Uterus (tissue), 4 donors: ENCODE measurements around the gene RER1. TPM values are rescaled to one million over a fixed set of nuclear protein-coding genes. Genes with fewer than 3 reads are reported as not detected.

Experiments used
- DNase-seq, 2 donors: peaks; one replicate each; pipeline ENCODE4 v3.0.0-alpha.2; 2019 to 2020
- H3K27ac ChIP-seq, 2 donors: fragments of 200-600 bp; sonication (generic); 1 replicate in 1 of 2; 2 replicates in 1 of 2; pipeline ENCODE4 v1.5.1; 2016 to 2018
- H3K27me3 ChIP-seq, 2 donors: fragments of 200-600 bp; sonication (generic); one replicate each; pipeline ENCODE4 v1.5.1; 2018 to 2019; ENCODE audit warnings: control low read depth in 1 of 2
- H3K36me3 ChIP-seq, 2 donors: fragments of 200-600 bp; sonication (generic); one replicate each; pipeline ENCODE4 v1.5.1; 2019; ENCODE audit warnings: control low read depth in 1 of 2
- H3K4me1 ChIP-seq, 2 donors: fragments of 200-600 bp; sonication (generic); one replicate each; pipeline ENCODE4 v1.5.1; 2018 to 2019; ENCODE audit warnings: control low read depth in 1 of 2
- H3K4me3 ChIP-seq, 2 donors: fragments of 200-600 bp; sonication (generic); 1 replicate in 1 of 2; 2 replicates in 1 of 2; pipeline ENCODE4 v1.5.1; 2018 to 2019; ENCODE audit warnings: mild to moderate bottlenecking in 1 of 2
- H3K9me3 ChIP-seq, 2 donors: fragments of 200-600 bp; sonication (generic); one replicate each; pipeline ENCODE4 v1.5.1; 2019; ENCODE audit warnings: control low read depth in 1 of 2
- POLR2A ChIP-seq, 2 donors: fragments of 450-650 bp; IDR thresholded peaks; one replicate each; pipeline ENCODE4 v1.6.1; 2016; ENCODE audit warnings: antibody characterized with exemption in 2 of 2, mild to moderate bottlenecking in 1 of 2, moderate library complexity in 1 of 2
- intact Hi-C: fragments of 100-400 bp; cut with DNase I; formaldehyde crosslinking; loops from one replicate; pipeline ENCODE4 v1.15.1; 2023; ENCODE audit warnings: low total_unique reads
- total RNA-seq, 4 donors: library from RNA; depleted of rRNA in 3 of 4; stranded (reverse); fragments of >200 nt in 3 of 4; gene quantifications; one replicate each; pipeline versions ENCODE4 v1.1.0 to v1.2.4, GENCODE V29; 2014 to 2023
- TF ChIP-seq, protein P1 (sequence below), 4 experiments: fragments of 200-600 bp in 2 of 4; fragments of 450-650 bp in 2 of 4; sonication (generic) in 2 of 4; IDR thresholded peaks; one replicate each; pipeline ENCODE4 v1.5.1; 2016 to 2019; ENCODE audit warnings: antibody characterized with exemption in 4 of 4, mild to moderate bottlenecking in 2 of 4, moderate library complexity in 1 of 4
- donor health status: DM: yes; HTN: yes; CAD: no.

The RER1 gene
- total RNA-seq, 4 donors from 2014 or later = 34.1 to 105 (median 57.3) TPM

DNA sequence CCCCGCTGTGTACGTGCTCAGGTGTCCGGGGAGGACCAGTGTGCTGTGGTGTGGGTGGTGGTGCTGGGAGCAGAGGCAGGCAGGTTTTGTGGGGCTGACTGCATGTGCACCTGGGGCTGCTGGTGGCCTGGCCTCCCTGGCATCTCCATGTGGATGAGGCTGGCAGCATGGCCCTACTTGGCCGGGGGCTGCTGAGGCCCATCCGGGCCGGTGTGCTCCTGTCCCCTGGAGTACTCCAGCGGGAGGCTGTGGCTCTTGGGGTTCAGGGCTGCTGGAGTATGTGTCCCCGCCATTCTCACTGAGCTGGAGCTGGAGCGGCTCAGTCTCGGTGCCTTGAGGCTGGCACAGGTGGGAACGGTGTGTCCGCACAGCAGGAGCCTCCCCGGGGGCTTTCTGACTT lies 41.6 kb downstream of the RER1 start:
- no peak for DNase-seq
- no peak overlapping the region for H3K4me3 ChIP-seq
- no peaks in the 10 kb centered on the region for H3K4me1 ChIP-seq
- no peaks in the 10 kb centered on the region for H3K9me3 ChIP-seq
- no peaks in the 10 kb centered on the region for H3K36me3 ChIP-seq
- no peaks in the 10 kb centered on the region for H3K27me3 ChIP-seq
- TF ChIP-seq, protein P1, sequence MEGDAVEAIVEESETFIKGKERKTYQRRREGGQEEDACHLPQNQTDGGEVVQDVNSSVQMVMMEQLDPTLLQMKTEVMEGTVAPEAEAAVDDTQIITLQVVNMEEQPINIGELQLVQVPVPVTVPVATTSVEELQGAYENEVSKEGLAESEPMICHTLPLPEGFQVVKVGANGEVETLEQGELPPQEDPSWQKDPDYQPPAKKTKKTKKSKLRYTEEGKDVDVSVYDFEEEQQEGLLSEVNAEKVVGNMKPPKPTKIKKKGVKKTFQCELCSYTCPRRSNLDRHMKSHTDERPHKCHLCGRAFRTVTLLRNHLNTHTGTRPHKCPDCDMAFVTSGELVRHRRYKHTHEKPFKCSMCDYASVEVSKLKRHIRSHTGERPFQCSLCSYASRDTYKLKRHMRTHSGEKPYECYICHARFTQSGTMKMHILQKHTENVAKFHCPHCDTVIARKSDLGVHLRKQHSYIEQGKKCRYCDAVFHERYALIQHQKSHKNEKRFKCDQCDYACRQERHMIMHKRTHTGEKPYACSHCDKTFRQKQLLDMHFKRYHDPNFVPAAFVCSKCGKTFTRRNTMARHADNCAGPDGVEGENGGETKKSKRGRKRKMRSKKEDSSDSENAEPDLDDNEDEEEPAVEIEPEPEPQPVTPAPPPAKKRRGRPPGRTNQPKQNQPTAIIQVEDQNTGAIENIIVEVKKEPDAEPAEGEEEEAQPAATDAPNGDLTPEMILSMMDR (IDR thresholded peaks at IDR 0.05) = no peak
- no peak for TF ChIP-seq POLR2A (IDR thresholded peaks at IDR 0.05)
- H3K27ac ChIP-seq = no peak overlapping the region
- intact Hi-C loops = no loop called here

DNA sequence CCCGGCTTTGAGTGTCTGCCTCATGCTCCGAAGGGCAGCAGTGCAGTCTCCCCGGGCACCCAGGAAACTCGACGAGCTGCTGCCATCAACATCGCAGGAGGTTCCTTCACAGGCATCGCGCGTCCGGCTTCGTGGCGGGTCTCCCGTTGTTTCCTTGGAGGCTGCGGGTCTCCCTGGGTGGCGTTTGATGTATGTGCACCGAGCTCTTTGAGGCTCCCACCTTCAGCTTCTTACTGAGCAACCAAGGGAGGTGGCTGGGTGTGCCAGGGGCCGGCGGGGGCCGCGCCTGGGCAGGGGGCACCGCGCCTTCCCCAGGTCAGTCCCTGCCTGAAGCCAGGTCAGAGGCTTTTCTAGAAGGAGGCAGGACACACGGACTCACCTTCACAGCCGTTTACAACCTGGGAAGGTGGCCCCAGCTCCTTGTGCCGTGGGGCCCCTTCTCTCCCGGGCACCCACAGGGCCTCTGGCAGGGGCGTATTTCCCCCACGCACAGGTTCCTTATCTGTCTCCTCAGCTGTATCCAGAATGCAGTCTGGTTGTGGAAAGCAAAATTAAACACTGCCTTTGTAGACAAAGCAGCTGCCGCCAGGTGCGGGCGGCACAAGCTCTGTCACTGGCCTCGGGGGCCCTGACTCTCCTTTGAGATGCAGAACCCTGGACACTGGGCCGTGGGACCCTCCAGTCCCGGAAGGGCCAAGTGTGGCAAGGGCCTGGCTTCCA lies 42.5 kb downstream of the RER1 start:
- H3K36me3 ChIP-seq = no peaks in the 10 kb centered on the region
- no peak overlapping the region for H3K27ac ChIP-seq
- no peak for TF ChIP-seq POLR2A (IDR thresholded peaks at IDR 0.05)
- H3K9me3 ChIP-seq = no peaks in the 10 kb centered on the region
- no peak for DNase-seq
- intact Hi-C loops = no loop called here
- H3K4me3 ChIP-seq = no peak overlapping the region
- no peaks in the 10 kb centered on the region for H3K4me1 ChIP-seq
- H3K27me3 ChIP-seq = no peaks in the 10 kb centered on the region

DNA sequence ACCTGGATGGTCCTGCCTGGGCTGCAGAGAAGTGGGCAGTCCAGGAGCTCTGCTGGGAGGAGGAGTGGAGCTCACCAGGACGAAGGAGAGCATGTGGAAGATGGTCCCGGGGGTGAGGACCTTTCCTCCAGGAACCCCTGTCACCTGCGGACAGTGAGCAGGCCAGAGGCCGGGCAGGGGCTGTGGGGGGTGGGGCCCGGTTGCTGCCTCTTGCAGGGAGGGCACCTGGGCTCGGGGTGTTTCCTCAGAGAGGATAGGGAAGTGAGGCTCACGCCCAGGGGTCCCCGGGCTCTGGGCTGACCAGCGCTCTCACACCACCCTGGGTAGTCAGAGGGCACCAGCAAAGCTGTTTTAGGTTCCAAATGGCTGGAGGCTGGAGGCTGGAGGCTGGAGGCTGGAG lies 43.5 kb downstream of the RER1 start:
- Histone ChIP-seq H3K9me3 (no peaks in the 10 kb centered on the region), H3K4me3 (no peak overlapping the region), H3K4me1 (no peaks in the 10 kb centered on the region), H3K27ac (no peak overlapping the region), H3K36me3 (no peaks in the 10 kb centered on the region), H3K27me3 (no peaks in the 10 kb centered on the region)
- intact Hi-C loops = no loop called here
- no peak for TF ChIP-seq POLR2A (IDR thresholded peaks at IDR 0.05)
- TF ChIP-seq, protein P1 (IDR thresholded peaks at IDR 0.05) = no peak
- no peak for DNase-seq

DNA sequence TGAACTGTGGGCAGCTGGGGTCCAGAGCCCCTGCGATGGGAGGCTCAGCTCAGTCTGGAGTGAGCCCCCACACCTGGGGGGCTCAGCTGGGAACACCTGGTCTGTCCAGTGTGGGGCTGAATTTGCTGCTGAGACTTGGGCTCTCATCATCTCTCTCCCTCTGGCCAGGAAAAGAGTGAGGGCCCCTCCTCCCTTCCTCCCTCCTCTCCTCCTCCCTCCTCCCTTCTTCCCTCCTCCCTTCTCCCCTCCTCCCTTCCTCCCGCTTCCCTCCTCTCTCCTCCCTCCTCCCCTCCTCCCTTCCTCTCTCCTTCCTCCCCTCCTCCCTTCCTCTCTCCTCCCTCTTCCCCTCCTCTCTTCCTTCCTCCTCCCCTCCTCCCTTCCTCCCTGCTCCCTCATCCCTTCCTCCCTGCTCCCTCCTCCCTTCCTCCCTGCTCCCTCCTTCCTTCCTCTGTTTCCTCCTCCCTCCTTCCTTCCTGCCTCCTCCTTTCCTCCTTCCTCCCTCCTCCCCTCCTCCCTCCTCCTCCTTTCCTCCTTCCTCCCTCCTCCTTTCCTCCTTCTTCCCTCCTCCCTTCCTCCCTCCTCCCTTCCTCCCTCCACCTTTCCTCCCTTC lies 44.2 kb downstream of the RER1 start:
- Histone ChIP-seq H3K9me3 (no peaks in the 10 kb centered on the region), H3K4me1 (no peaks in the 10 kb centered on the region), H3K4me3 (no peak overlapping the region), H3K27ac (no peak overlapping the region), H3K36me3 (no peaks in the 10 kb centered on the region), H3K27me3 (no peaks in the 10 kb centered on the region)
- TF ChIP-seq, protein P1 (IDR thresholded peaks at IDR 0.05) = no peak
- TF ChIP-seq POLR2A (IDR thresholded peaks at IDR 0.05) = no peak
- intact Hi-C loops = no loop called here
- no peak for DNase-seq

DNA sequence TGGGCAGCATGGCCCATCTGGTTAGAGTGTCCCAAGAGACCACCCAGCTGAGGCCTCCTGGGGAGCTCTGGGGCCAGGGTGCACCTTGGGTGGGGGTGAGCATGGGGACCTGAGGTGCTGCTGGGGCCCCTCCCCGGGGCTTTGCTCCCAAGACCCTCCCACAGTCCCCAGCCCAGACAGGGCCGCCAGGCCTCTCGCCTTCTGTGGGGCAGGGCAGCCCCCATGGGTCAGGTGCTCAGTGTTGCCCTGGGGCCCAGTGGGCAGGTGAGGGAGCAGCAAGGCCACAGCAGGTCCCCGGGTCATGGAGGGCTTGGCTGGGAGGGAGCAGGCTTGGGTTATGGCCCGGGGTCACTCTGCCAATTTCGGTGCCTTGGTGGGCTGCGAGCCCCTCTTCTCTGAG lies 45.2 kb downstream of the RER1 start:
- DNase-seq = no peak
- H3K27me3 ChIP-seq = no peaks in the 10 kb centered on the region
- intact Hi-C loops = no loop called here
- no peaks in the 10 kb centered on the region for H3K9me3 ChIP-seq
- H3K4me1 ChIP-seq = no peaks in the 10 kb centered on the region
- no peaks in the 10 kb centered on the region for H3K36me3 ChIP-seq
- no peak for TF ChIP-seq POLR2A (IDR thresholded peaks at IDR 0.05)
- TF ChIP-seq, protein P1 (IDR thresholded peaks at IDR 0.05) = no peak
- H3K4me3 ChIP-seq = no peak overlapping the region
- H3K27ac ChIP-seq = no peak overlapping the region
